Neural crest cell (in vitro differentiated cells): ENCODE results near the gene SLC36A1. TPM values are rescaled to one million over a fixed set of nuclear protein-coding genes. Genes with fewer than 3 reads are reported as not detected.

Experiments
- DNase-seq: peaks from one replicate; pipeline ENCODE4 v3.0.0; 2021; ENCODE audit warnings: low read depth, mixed read lengths, low spot score
- H3K27ac Mint-ChIP-seq: one replicate; pipeline ENCODE4 v1.8.0; 2021; ENCODE audit warnings: mild to moderate bottlenecking, mixed read lengths; ENCODE audit not compliant: unreplicated experiment
- H3K27me3 Mint-ChIP-seq: 2 replicates; pipeline ENCODE4 v1.8.0; 2021; ENCODE audit warnings: low read depth, mild to moderate bottlenecking, mixed read lengths
- H3K36me3 Mint-ChIP-seq: 2 replicates; pipeline ENCODE4 v1.8.0; 2021; ENCODE audit warnings: low read depth, mild to moderate bottlenecking, mixed read lengths
- H3K4me1 Mint-ChIP-seq: 2 replicates; pipeline ENCODE4 v1.8.0; 2021; ENCODE audit warnings: mixed read lengths
- H3K4me3 Mint-ChIP-seq: one replicate; pipeline ENCODE4 v1.8.0; 2021; ENCODE audit warnings: mild to moderate bottlenecking, mixed read lengths
- H3K9me3 Mint-ChIP-seq: 2 replicates; pipeline ENCODE4 v1.8.0; 2021; ENCODE audit warnings: mixed read lengths
- CTCF ChIP-seq: fragments of 200-600 bp; sonication (generic); conservative IDR thresholded peaks from 2 replicates; pipeline ENCODE4 v1.5.0; 2021; ENCODE audit warnings: antibody characterized with exemption, mild to moderate bottlenecking
- total RNA-seq: library from RNA; stranded (reverse); gene quantifications from 2 replicates; pipeline ENCODE4 v1.2.1, GENCODE V29; 2021

The SLC36A1 gene
- total RNA-seq, 1 donor from 2014 or later = 19.3 TPM

GRCh38 chr5:151509231-151509630, 61.8 kb downstream of the SLC36A1 start:
- no peak overlapping the region for H3K4me3 Mint-ChIP-seq

GRCh38 chr5:151509836-151510235, 62.4 kb downstream of the SLC36A1 start:
- Mint-ChIP-seq H3K9me3 (no peaks in the 10 kb centered on the region), H3K36me3 (no peaks in the 10 kb centered on the region), H3K4me3 (no peak overlapping the region), H3K27me3 (no peaks in the 10 kb centered on the region), H3K27ac (no peak overlapping the region), H3K4me1 (no peaks in the 10 kb centered on the region)
- TF ChIP-seq CTCF = no peak
- DNase-seq = no peak

More at GRCh38 chr5:151509231-151509630, 61.8 kb downstream of the SLC36A1 start:
- TF ChIP-seq CTCF = no peak
- DNase-seq = no peak
- no peak overlapping the region for H3K27ac Mint-ChIP-seq
- H3K27me3 Mint-ChIP-seq = no peaks in the 10 kb centered on the region
- H3K36me3 Mint-ChIP-seq = no peaks in the 10 kb centered on the region
- no peaks in the 10 kb centered on the region for H3K4me1 Mint-ChIP-seq
- no peaks in the 10 kb centered on the region for H3K9me3 Mint-ChIP-seq

GRCh38 chr5:151517122-151517920, 69.9 kb downstream of the SLC36A1 start:
- no peak for TF ChIP-seq CTCF
- no peaks in the 10 kb centered on the region for H3K27me3 Mint-ChIP-seq
- no peak overlapping the region for H3K27ac Mint-ChIP-seq
- H3K4me1 Mint-ChIP-seq = no peaks in the 10 kb centered on the region
- no peak overlapping the region for H3K4me3 Mint-ChIP-seq
- H3K9me3 Mint-ChIP-seq = no peaks in the 10 kb centered on the region
- H3K36me3 Mint-ChIP-seq = no peaks in the 10 kb centered on the region
- DNase-seq = no peak

DNA sequence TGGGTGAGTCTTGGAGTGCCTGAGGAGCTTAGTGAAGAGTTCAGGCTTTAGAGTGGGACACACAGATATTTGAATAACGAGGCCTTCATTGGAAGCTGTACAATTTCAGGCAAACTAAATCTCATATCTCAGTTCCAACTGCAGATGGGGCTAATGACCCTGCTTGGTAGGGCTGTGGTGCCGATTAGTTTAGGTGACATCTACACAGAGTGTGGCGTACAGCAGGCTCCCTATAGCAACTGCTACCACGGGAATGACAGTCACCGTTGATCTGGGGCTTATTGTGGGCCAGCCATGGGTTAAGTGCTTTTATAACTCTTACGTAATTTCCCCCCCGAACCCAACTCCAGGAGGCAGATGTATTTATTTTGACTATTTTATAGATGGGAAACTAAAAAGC, 72.9 kb downstream of the SLC36A1 start:
- H3K9me3 Mint-ChIP-seq = no peaks in the 10 kb centered on the region
- H3K36me3 Mint-ChIP-seq = no peaks in the 10 kb centered on the region
- H3K27ac Mint-ChIP-seq = no peak overlapping the region
- H3K4me3 Mint-ChIP-seq = no peak overlapping the region
- H3K27me3 Mint-ChIP-seq = no peaks in the 10 kb centered on the region
- DNase-seq = no peak
- no peaks in the 10 kb centered on the region for H3K4me1 Mint-ChIP-seq
- no peak for TF ChIP-seq CTCF

DNA sequence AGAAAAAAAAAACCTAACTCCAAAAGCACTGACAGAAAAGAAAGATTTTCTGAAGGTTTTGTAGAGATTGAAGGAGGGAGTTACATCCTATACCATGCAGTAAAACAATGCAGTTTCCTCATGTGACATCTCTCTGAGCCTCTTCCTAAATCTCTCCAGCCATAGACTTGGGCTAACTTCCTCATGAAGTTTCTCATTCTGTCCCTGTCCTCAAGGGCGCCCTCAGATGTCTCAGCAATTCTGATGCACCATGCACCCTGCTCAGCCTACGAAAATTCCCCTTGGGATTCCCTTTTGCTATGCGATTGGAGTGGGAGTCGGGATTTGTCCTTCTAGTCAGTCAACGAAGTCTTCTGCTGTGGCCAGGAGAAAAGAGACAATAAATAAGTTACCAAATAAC, 74.8 kb downstream of the SLC36A1 start:
- no peaks in the 10 kb centered on the region for H3K36me3 Mint-ChIP-seq
- no peaks in the 10 kb centered on the region for H3K27me3 Mint-ChIP-seq
- H3K27ac Mint-ChIP-seq = no peak overlapping the region
- no peaks in the 10 kb centered on the region for H3K4me1 Mint-ChIP-seq
- TF ChIP-seq CTCF = no peak
- DNase-seq = no peak
- H3K9me3 Mint-ChIP-seq = no peaks in the 10 kb centered on the region
- no peak overlapping the region for H3K4me3 Mint-ChIP-seq
